Keratinocyte (primary cell): ENCODE measurements around the gene RPS26.
"Not testable (repeated sequence)": the region's sequence is repeated elsewhere in the genome, so short reads cannot be mapped to it uniquely, and the experiment has no call there.

ENCODE experiments used
- EZH2 ChIP-seq: IDR thresholded peaks from one replicate; pipeline ENCODE4 v1.6.1; 2012; ENCODE audit warnings: inconsistent platforms, mild to moderate bottlenecking, low read length, moderate library complexity
- TF ChIP-seq, protein P1 (sequence below), 3 experiments: IDR thresholded peaks in 1 of 3; conservative IDR thresholded peaks in 1 of 3; optimal IDR thresholded peaks in 1 of 3; 2 replicates in 2 of 3; 3 replicates in 1 of 3; pipeline versions ENCODE3 to v1.5.1; 2011; ENCODE audit warnings: low read length in 3 of 3, mild to moderate bottlenecking in 3 of 3, moderate library complexity in 2 of 3, control low read depth in 1 of 3, inconsistent platforms in 1 of 3; ENCODE audit not compliant: insufficient read depth in 2 of 3; ENCODE audit errors: extremely low read depth in 1 of 3

- TF ChIP-seq, protein P1, sequence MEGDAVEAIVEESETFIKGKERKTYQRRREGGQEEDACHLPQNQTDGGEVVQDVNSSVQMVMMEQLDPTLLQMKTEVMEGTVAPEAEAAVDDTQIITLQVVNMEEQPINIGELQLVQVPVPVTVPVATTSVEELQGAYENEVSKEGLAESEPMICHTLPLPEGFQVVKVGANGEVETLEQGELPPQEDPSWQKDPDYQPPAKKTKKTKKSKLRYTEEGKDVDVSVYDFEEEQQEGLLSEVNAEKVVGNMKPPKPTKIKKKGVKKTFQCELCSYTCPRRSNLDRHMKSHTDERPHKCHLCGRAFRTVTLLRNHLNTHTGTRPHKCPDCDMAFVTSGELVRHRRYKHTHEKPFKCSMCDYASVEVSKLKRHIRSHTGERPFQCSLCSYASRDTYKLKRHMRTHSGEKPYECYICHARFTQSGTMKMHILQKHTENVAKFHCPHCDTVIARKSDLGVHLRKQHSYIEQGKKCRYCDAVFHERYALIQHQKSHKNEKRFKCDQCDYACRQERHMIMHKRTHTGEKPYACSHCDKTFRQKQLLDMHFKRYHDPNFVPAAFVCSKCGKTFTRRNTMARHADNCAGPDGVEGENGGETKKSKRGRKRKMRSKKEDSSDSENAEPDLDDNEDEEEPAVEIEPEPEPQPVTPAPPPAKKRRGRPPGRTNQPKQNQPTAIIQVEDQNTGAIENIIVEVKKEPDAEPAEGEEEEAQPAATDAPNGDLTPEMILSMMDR (optimal IDR thresholded peaks at IDR 0.05 in 1 of 3, IDR thresholded peaks at IDR 0.05 in 1 of 3, conservative IDR thresholded peaks at IDR 0.05 in 1 of 3; ENCODE audit: extremely low read depth in 1 of 3, insufficient read depth in 2 of 3, low read length in 3 of 3), result not testable (repeated sequence)
- TF ChIP-seq EZH2, result not testable (repeated sequence)
These were observed 18.2 kb downstream of the RPS26 start for GRCh38 chr12:56059964-56060363.
